HepG2 (cell line): Measurements from ENCODE around the gene CSNK1E. TPM values are rescaled to one million over a fixed set of nuclear protein-coding genes. Genes with fewer than 3 reads are reported as not detected.

Experiments used
- FOXO4 ChIP-seq: sonication (generic); formaldehyde crosslinking; conservative IDR thresholded peaks from 2 replicates; pipeline ENCODE4 v1.8.1; 2023; ENCODE audit warnings: missing genetic modification reagents
- IRF9 ChIP-seq: sonication (generic); formaldehyde crosslinking; IDR thresholded peaks from 2 replicates; pipeline ENCODE4 v1.8.0; 2022; ENCODE audit warnings: missing genetic modification reagents, mild to moderate bottlenecking, borderline replicate concordance
- LCORL ChIP-seq, 2 experiments: fragments of 450-650 bp in 1 of 2; sonication (generic) in 1 of 2; formaldehyde crosslinking in 1 of 2; IDR thresholded peaks; 2 replicates each; pipeline versions ENCODE4 v1.5.0 to v1.6.1; 2017 to 2020; ENCODE audit warnings: antibody characterized with exemption in 1 of 2, missing genetic modification reagents in 1 of 2
- MATR3 ChIP-seq: sonication (generic); formaldehyde crosslinking; IDR thresholded peaks from 2 replicates; pipeline ENCODE4 v1.4.0; 2020; ENCODE audit warnings: missing genetic modification reagents
- MBD4 ChIP-seq: IDR thresholded peaks from 2 replicates; pipeline ENCODE4 v1.6.1; 2012; ENCODE audit warnings: low read length, inconsistent platforms, borderline replicate concordance
- PRPF4 ChIP-seq: fragments of 200-400 bp; formaldehyde crosslinking; IDR thresholded peaks from 2 replicates; pipeline ENCODE4 v1.6.1; 2016; ENCODE audit warnings: low read length, low read depth; ENCODE audit not compliant: poor library complexity, severe bottlenecking
- RXRA ChIP-seq: sonication (generic); formaldehyde crosslinking; IDR thresholded peaks from 2 replicates; pipeline ENCODE4 v1.5.1; 2020; ENCODE audit warnings: missing genetic modification reagents
- SOX6 ChIP-seq, 2 experiments: fragments of 450-650 bp in 1 of 2; sonication (generic) in 1 of 2; formaldehyde crosslinking in 1 of 2; IDR thresholded peaks; 2 replicates each; pipeline versions ENCODE4 v1.4.0 to v1.6.1; 2017 to 2020; ENCODE audit warnings: antibody characterized with exemption in 1 of 2, mild to moderate bottlenecking in 1 of 2, missing genetic modification reagents in 1 of 2
- ZNF546 ChIP-seq: sonication (generic); formaldehyde crosslinking; conservative IDR thresholded peaks from 2 replicates; pipeline ENCODE4 v1.8.1; 2023; ENCODE audit warnings: mild to moderate bottlenecking, missing genetic modification reagents
- ZNF557 ChIP-seq: sonication (generic); formaldehyde crosslinking; IDR thresholded peaks from 2 replicates; pipeline ENCODE4 v1.4.0; 2020; ENCODE audit warnings: missing genetic modification reagents
- ZNF784 ChIP-seq: sonication (generic); formaldehyde crosslinking; IDR thresholded peaks from 2 replicates; pipeline ENCODE4 v1.5.1; 2020; ENCODE audit warnings: missing genetic modification reagents, mild to moderate bottlenecking, borderline replicate concordance
- ZSCAN20 ChIP-seq: sonication (generic); formaldehyde crosslinking; IDR thresholded peaks from 2 replicates; pipeline ENCODE4 v1.4.0; 2020; ENCODE audit warnings: missing genetic modification reagents, mild to moderate bottlenecking, borderline replicate concordance
- polyA plus RNA-seq, 8 experiments: library from polyadenylated mRNA; depleted of rRNA in 3 of 8; stranded (reverse) in 7 of 8; unstranded in 1 of 8; fragments of >200 nt; fragmentation: Illumina TruSeq in 4 of 8; extraction: Trizol in 4 of 8; gene quantifications; 2 replicates each; pipeline versions ENCODE4 v1.2.1 to v1.2.3, GENCODE V29; 2011 to 2016; ENCODE audit warnings: low read depth in 4 of 8, missing spikeins in 1 of 8, mixed read lengths in 1 of 8; ENCODE audit not compliant: insufficient read depth in 1 of 8
- total RNA-seq, 5 experiments: library from RNA; depleted of rRNA; stranded (reverse); fragments of >200 nt; fragmentation: Illumina TruSeq; extraction: Trizol; gene quantifications; 2 replicates each; pipeline ENCODE4 v1.2.3, GENCODE V29; 2016; ENCODE audit warnings: low read depth in 1 of 5
- TF ChIP-seq, protein P1 (sequence below): sonication (generic); formaldehyde crosslinking; IDR thresholded peaks from 2 replicates; pipeline ENCODE4 v1.8.1; 2022; ENCODE audit warnings: mild to moderate bottlenecking, missing genetic modification reagents
- TF ChIP-seq, protein P2 (sequence below): sonication (generic); formaldehyde crosslinking; IDR thresholded peaks from 2 replicates; pipeline ENCODE4 v1.4.0; 2020; ENCODE audit warnings: missing genetic modification reagents
- TF ChIP-seq, protein P3 (sequence below): sonication (generic); formaldehyde crosslinking; IDR thresholded peaks from 2 replicates; pipeline ENCODE4 v1.4.0; 2020; ENCODE audit warnings: missing genetic modification reagents, borderline replicate concordance

The CSNK1E gene
- total and polyA plus RNA-seq, 2 of the 13 experiments (the other 11 are each of a cell fraction or from before 2014, with no cell fraction given) = 34.7 to 129 TPM

GRCh38 chr22:38353142-38353629 is 36.0 kb upstream of the CSNK1E start (continued):
- TF ChIP-seq IRF9 (peak; percentile 63; the same call in 1 of the 2 replicates), MBD4 (no peak), MATR3 (CRISPR knock-in tag) (no peak), PRPF4 (no peak), ZNF557 (CRISPR knock-in tag) (no peak), RXRA (CRISPR knock-in tag) (0 out of 2 replicates have a peak, but pooled peaks have one; percentile 18), ZNF546 (CRISPR knock-in tag) (no peak), LCORL (IDR thresholded peaks at IDR 0.05) (no peak), LCORL (CRISPR knock-in tag; IDR thresholded peaks at IDR 0.05) (no peak), ZNF784 (CRISPR knock-in tag) (no peak), FOXO4 (CRISPR knock-in tag) (no peak), SOX6 (IDR thresholded peaks at IDR 0.05) (no peak), SOX6 (CRISPR knock-in tag; IDR thresholded peaks at IDR 0.05) (no peak), ZSCAN20 (CRISPR knock-in tag) (no peak)
- TF ChIP-seq, protein P1, sequence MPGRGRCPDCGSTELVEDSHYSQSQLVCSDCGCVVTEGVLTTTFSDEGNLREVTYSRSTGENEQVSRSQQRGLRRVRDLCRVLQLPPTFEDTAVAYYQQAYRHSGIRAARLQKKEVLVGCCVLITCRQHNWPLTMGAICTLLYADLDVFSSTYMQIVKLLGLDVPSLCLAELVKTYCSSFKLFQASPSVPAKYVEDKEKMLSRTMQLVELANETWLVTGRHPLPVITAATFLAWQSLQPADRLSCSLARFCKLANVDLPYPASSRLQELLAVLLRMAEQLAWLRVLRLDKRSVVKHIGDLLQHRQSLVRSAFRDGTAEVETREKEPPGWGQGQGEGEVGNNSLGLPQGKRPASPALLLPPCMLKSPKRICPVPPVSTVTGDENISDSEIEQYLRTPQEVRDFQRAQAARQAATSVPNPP (CRISPR knock-in tag) = no peak
- TF ChIP-seq, protein P2, sequence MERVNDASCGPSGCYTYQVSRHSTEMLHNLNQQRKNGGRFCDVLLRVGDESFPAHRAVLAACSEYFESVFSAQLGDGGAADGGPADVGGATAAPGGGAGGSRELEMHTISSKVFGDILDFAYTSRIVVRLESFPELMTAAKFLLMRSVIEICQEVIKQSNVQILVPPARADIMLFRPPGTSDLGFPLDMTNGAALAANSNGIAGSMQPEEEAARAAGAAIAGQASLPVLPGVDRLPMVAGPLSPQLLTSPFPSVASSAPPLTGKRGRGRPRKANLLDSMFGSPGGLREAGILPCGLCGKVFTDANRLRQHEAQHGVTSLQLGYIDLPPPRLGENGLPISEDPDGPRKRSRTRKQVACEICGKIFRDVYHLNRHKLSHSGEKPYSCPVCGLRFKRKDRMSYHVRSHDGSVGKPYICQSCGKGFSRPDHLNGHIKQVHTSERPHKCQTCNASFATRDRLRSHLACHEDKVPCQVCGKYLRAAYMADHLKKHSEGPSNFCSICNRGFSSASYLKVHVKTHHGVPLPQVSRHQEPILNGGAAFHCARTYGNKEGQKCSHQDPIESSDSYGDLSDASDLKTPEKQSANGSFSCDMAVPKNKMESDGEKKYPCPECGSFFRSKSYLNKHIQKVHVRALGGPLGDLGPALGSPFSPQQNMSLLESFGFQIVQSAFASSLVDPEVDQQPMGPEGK = no peak
- TF ChIP-seq, protein P3, sequence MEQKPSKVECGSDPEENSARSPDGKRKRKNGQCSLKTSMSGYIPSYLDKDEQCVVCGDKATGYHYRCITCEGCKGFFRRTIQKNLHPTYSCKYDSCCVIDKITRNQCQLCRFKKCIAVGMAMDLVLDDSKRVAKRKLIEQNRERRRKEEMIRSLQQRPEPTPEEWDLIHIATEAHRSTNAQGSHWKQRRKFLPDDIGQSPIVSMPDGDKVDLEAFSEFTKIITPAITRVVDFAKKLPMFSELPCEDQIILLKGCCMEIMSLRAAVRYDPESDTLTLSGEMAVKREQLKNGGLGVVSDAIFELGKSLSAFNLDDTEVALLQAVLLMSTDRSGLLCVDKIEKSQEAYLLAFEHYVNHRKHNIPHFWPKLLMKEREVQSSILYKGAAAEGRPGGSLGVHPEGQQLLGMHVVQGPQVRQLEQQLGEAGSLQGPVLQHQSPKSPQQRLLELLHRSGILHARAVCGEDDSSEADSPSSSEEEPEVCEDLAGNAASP (CRISPR knock-in tag) = 0 out of 2 replicates have a peak, but pooled peaks have one; percentile 17
